Panc1 (cell line): ENCODE data around the gene CTTNBP2NL. TPM values are rescaled to one million over a fixed set of nuclear protein-coding genes. Genes with fewer than 3 reads are reported as not detected.

Experiments used
- ATAC-seq: fragments of 200-7000 bp; cut with Tn5 transposase; 2 replicates; pipeline ENCODE4 v1.9.1; 2020; ENCODE audit warnings: mild to moderate bottlenecking, moderate library complexity
- BruUV-seq: library from RNA; stranded (reverse); fragments of 400-500 nt; replicated peaks from 2 replicates; lab custom pipeline; 2021; lab: Mats Ljungman, UMichigan
- CTCF ChIA-PET: fragments of 300-600 bp; sonication (Branson Sonifier 250); formaldehyde crosslinking; loops from one replicate; lab custom pipeline; 2022; ENCODE audit warnings: antibody characterized with exemption; lab: Charles Lee
- POLR2A ChIA-PET: fragments of 300-600 bp; sonication (Branson Sonifier 250); formaldehyde crosslinking; loops from one replicate; lab custom pipeline; 2022; ENCODE audit warnings: antibody characterized with exemption; lab: Charles Lee
- DNase-seq: peaks from one replicate; pipeline ENCODE4 v3.0.0-alpha.2; 2010; ENCODE audit warnings: low read depth, low spot score
- H3K27ac ChIP-seq: 2 replicates; pipeline ENCODE4 v1.5.1; 2011; ENCODE audit warnings: mild to moderate bottlenecking, low read length, inconsistent platforms
- H3K27me3 ChIP-seq: fragments of 200-500 bp; sonication (Bioruptor generic); 2 replicates; pipeline ENCODE4 v1.6.0; 2014; ENCODE audit warnings: low read length, inconsistent platforms; ENCODE audit not compliant: control insufficient read depth, insufficient read depth
- H3K36me3 ChIP-seq: fragments of 200-500 bp; sonication (Bioruptor generic); 2 replicates; pipeline ENCODE4 v1.5.1; 2014; ENCODE audit warnings: inconsistent platforms, mild to moderate bottlenecking, low read length, moderate library complexity; ENCODE audit not compliant: control insufficient read depth, insufficient read depth
- H3K4me1 ChIP-seq: 2 replicates; pipeline ENCODE4 v1.5.1; 2011; ENCODE audit warnings: inconsistent platforms, mild to moderate bottlenecking, low read length, moderate library complexity; ENCODE audit not compliant: control insufficient read depth, insufficient read depth
- H3K4me3 ChIP-seq, 2 experiments: 2 replicates each; pipeline ENCODE4 v1.5.1; 2011 to 2012; ENCODE audit warnings: low read depth in 2 of 2, low read length in 2 of 2, mild to moderate bottlenecking in 2 of 2, inconsistent platforms in 1 of 2, moderate library complexity in 1 of 2
- H3K9me3 ChIP-seq: fragments of 200-500 bp; sonication (Bioruptor generic); 2 replicates; pipeline ENCODE4 v1.5.1; 2014; ENCODE audit warnings: low read depth, mild to moderate bottlenecking, inconsistent platforms, low read length, moderate library complexity; ENCODE audit not compliant: control insufficient read depth, insufficient read depth
- CTCF ChIP-seq: fragments of 450-650 bp; IDR thresholded peaks from 2 replicates; pipeline ENCODE4 v1.5.1; 2017; ENCODE audit warnings: mild to moderate bottlenecking
- POLR2AphosphoS5 ChIP-seq: IDR thresholded peaks from 2 replicates; pipeline ENCODE4 v1.6.1; 2012; ENCODE audit warnings: mild to moderate bottlenecking, low read depth, low read length, moderate library complexity
- REST ChIP-seq, 2 experiments: IDR thresholded peaks; 2 replicates each; pipeline ENCODE4 v1.6.1; 2011 to 2012; ENCODE audit warnings: low read depth in 2 of 2, control low read depth in 1 of 2, low read length in 1 of 2, mild to moderate bottlenecking in 1 of 2, moderate library complexity in 1 of 2; ENCODE audit not compliant: insufficient read depth in 1 of 2
- SIN3A ChIP-seq: IDR thresholded peaks from 2 replicates; pipeline ENCODE4 v1.6.1; 2012; ENCODE audit warnings: low read depth, mild to moderate bottlenecking, low read length, moderate library complexity, borderline replicate concordance; ENCODE audit not compliant: insufficient read depth
- TCF7L2 ChIP-seq: IDR thresholded peaks from 2 replicates; pipeline ENCODE4 v1.6.1; 2011; ENCODE audit warnings: mild to moderate bottlenecking, low read depth, low read length, inconsistent platforms
- in situ Hi-C: cut with HindIII; loops from 2 replicates; pipeline ENCODE4 v1.10.0; 2016; ENCODE audit warnings: low sequenced_read_pairs, low pct_unique_long_range_greater_than_20kb
- intact Hi-C: fragments of 100-400 bp; cut with micrococcal nuclease; formaldehyde crosslinking; loops from one replicate; pipeline ENCODE4 v1.10.0; 2022; ENCODE audit not compliant: unreplicated experiment
- total RNA-seq: library from RNA; stranded (reverse); gene quantifications from one replicate; pipeline ENCODE4 v1.2.1, GENCODE V29; 2021; ENCODE audit not compliant: unreplicated experiment

Gene CTTNBP2NL
- total RNA-seq, 1 experiment from 2014 or later, result 18.4 TPM

DNA sequence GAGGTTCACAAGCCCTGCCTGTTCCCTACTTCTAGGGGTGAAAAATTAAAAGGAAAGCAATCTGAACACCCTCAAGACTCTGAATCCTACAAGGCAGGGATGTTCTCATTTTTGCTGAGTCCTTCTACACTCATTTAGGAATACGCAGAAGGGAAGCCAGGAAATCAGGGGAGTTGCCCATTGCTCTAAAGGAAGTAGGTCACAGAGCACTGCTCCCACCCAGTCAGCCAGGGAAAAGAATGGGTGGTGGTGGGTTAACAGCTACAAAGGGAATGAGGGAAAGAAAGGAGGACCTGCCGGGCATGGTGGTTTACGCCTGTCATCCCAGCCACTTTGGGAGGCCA lies 2.4 kb upstream of the CTTNBP2NL start:
- H3K4me1 ChIP-seq, result peaks cover 27% of the 10 kb centered on the region
- in situ Hi-C loops, result no loop called here
- TF ChIP-seq POLR2AphosphoS5 (no peak), TCF7L2 (no peak), SIN3A (no peak), CTCF (no peak), REST (IDR thresholded peaks at IDR 0.05; ENCODE audit: insufficient read depth in 1 of 2, low read depth in 2 of 2, low read length in 1 of 2) (no peak)
- intact Hi-C loops, result loop anchor here (5.0 kb wide), 1 partner anchor 219 kb away; no protein-coding TSS in a partner anchor
- no peak for ATAC-seq
- peak overlapping the region; percentile 92 for H3K27ac ChIP-seq
- no peak for DNase-seq
- H3K9me3 ChIP-seq, result no peaks in the 10 kb centered on the region
- peaks cover 2% of the 10 kb centered on the region; the same call in 1 of the 2 replicates for H3K36me3 ChIP-seq
- POLR2A ChIA-PET, result interaction anchor here (0.7 kb wide), 1 partner anchor 150 kb away, joined by 3 read pairs; no protein-coding TSS in a partner anchor
- peak overlapping the region; percentile 21 to 37 for H3K4me3 ChIP-seq
- BruUV-seq, result no TSS peak
- no peaks in the 10 kb centered on the region for H3K27me3 ChIP-seq
- CTCF ChIA-PET, result interaction anchor here (0.6 to 1.0 kb wide), 3 partner anchors 126 to 409 kb away, joined by 3 to 4 read pairs (median 3); no protein-coding TSS in a partner anchor

DNA sequence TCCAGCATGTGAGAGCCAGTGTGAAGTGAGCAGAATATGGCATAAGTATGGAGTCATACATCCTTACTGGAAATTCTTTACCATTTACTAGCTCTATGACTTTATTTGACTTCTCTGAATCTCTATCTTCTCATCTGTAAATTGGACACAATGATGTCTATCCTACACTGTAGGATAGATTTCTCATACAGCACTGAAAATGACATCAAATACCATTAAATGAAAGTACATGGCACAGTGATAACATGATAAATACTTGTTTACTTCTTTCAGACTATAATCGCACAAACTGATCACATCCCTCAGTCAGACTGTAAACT lies 1.3 kb upstream of the CTTNBP2NL start:
- TF ChIP-seq POLR2AphosphoS5 (no peak), CTCF (no peak; the same call in 1 of the 2 replicates)
- Histone ChIP-seq H3K9me3 (no peaks in the 10 kb centered on the region), H3K4me3 (peak overlapping the region; percentile 21 to 37; a peak in 3 of 4 replicates), H3K27me3 (no peaks in the 10 kb centered on the region), H3K27ac (peak overlapping the region; percentile 92), H3K4me1 (peaks cover 27% of the 10 kb centered on the region), H3K36me3 (peaks cover 2% of the 10 kb centered on the region; the same call in 1 of the 2 replicates)
- in situ Hi-C loops, result no loop called here
- CTCF ChIA-PET, result interaction anchor here (0.6 to 1.0 kb wide), 3 partner anchors 28 to 312 kb away, joined by 3 to 5 read pairs (median 3); partner anchors contain the start of gene RHOC
- DNase-seq, result no peak
- BruUV-seq, result no TSS peak
- POLR2A ChIA-PET, result no interaction called here
- intact Hi-C loops, result loop anchor here (5.0 kb wide), 1 partner anchor 218 kb away; no protein-coding TSS in a partner anchor
- no peak for ATAC-seq
